Measurements from ENCODE around the gene NEXN. TPM values are rescaled to one million over a fixed set of nuclear protein-coding genes. Genes with fewer than 3 reads are reported as not detected.

The NEXN gene
- polyA plus RNA-seq, 4 donors = 4.0 to 11.8 (median 6.8) TPM

GRCh38 chr1:77888781-77889642 lies 588 bp downstream of the NEXN start:
- Histone ChIP-seq H3K27ac (ENCODE audit: low read depth in 1 of 3, low read length in 2 of 3) (peak overlapping the region in 2 of 3 donors; percentile 61 to 90), H3K4me1 (ENCODE audit: control insufficient read depth in 3 of 3, insufficient read depth in 2 of 3, low read depth in 1 of 3, low read length in 2 of 3) (peaks cover 0 to 5% (median 2%) of the 10 kb centered on the region in 3 donors), H3K4me3 (ENCODE audit: low read depth in 1 of 3, low read length in 3 of 3) (peak overlapping the region; percentile 52 to 65 (median 62)), H3K27me3 (ENCODE audit: control insufficient read depth in 3 of 3, insufficient read depth in 3 of 3, low read length in 3 of 3) (no peaks in the 10 kb centered on the region), H3K36me3 (ENCODE audit: control insufficient read depth in 3 of 3, insufficient read depth in 2 of 3, low read depth in 1 of 3, low read length in 3 of 3) (no peaks in the 10 kb centered on the region), H3K9me3 (ENCODE audit: control insufficient read depth in 2 of 2, insufficient read depth in 1 of 2, low read depth in 1 of 2, low read length in 1 of 2) (peaks cover 0 to 2% of the 10 kb centered on the region in 2 donors)
- FAIRE-seq = no peak
- WGBS, 3 donors = 2% methylated on average over 40 to 46 of the region's 46 CpGs
- peak; percentile 6 to 67 for DNase-seq

GRCh38 chr1:77889671-77890070 lies 1.2 kb downstream of the NEXN start:
- DNase-seq = no peak
- peak; percentile 44 for FAIRE-seq
- H3K27ac ChIP-seq (ENCODE audit: low read depth in 1 of 3, low read length in 2 of 3) = peak overlapping the region in 1 of 3 donors; percentile 90
- H3K4me3 ChIP-seq (ENCODE audit: low read depth in 1 of 3, low read length in 3 of 3) = peak overlapping the region in 2 of 3 donors; percentile 62 to 65
- no peaks in the 10 kb centered on the region for H3K36me3 ChIP-seq (ENCODE audit: control insufficient read depth in 3 of 3, insufficient read depth in 2 of 3, low read depth in 1 of 3, low read length in 3 of 3)
- peaks cover 0 to 5% (median 2%) of the 10 kb centered on the region in 3 donors for H3K4me1 ChIP-seq (ENCODE audit: control insufficient read depth in 3 of 3, insufficient read depth in 2 of 3, low read depth in 1 of 3, low read length in 2 of 3)
- H3K27me3 ChIP-seq (ENCODE audit: control insufficient read depth in 3 of 3, insufficient read depth in 3 of 3, low read length in 3 of 3) = no peaks in the 10 kb centered on the region
- WGBS, 3 donors = 57 to 67% (median 65%) methylated on average over 7 of the region's 7 CpGs
- H3K9me3 ChIP-seq (ENCODE audit: control insufficient read depth in 2 of 2, insufficient read depth in 1 of 2, low read depth in 1 of 2, low read length in 1 of 2) = peaks cover 0 to 2% of the 10 kb centered on the region in 2 donors

DNA sequence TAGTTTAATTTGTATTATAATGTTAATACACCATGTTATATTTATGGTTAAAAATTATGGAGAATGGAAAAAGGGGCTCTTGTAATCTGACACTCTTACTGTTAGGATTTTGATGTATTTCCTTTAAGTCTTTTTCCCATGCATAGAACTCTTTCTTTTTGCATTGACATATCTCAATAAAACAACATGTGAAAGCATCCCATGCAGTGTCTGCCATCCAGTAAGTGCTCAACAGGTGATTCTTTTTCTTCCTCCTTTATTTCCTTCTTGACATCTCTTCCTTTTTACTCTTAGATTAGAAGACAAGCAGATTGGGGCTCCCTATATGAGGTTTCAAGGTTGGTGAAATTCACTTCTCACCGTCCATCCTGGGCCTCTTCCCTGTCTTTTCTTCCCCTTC lies 2.8 kb downstream of the NEXN start:
- 86 to 100% (median 100%) methylated on average over 1 of the region's 1 CpG for WGBS, 3 donors

DNA sequence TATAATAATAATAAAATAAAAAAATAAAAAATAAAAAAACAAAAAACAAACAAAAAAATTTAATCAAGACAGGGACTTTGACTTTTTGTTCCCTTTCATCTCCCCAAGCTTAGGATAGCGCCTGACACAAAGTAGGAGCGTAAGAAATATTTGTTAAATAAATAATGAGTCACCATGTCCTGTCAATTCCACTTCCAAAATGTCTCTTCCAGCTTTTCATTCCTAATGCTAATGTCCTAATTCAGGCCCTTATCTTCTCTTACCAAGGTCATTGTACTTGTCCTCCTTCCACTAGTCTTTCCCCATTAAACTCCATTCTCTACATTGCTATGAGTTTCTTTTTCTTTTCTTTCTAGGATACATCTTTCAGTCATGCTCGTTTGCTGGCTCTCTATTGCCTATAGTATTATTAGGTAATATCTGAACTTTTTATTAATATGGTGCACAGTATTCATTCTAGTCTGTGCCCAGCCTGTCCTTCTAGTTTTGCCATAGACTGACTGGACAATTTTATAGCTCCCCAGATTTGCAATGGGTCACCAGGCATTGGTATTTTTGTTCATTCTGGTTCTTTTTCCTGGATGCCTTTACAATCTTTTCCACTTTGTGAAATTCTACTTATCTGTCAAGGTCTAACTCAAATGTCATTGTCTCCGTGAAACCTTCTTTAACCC lies 11.4 kb downstream of the NEXN start:
- H3K4me1 ChIP-seq (ENCODE audit: control insufficient read depth in 3 of 3, insufficient read depth in 2 of 3, low read depth in 1 of 3, low read length in 2 of 3) = no peaks in the 10 kb centered on the region
- H3K27ac ChIP-seq (ENCODE audit: low read depth in 1 of 3, low read length in 2 of 3) = no peak overlapping the region
- H3K27me3 ChIP-seq (ENCODE audit: control insufficient read depth in 3 of 3, insufficient read depth in 3 of 3, low read length in 3 of 3) = no peaks in the 10 kb centered on the region
- WGBS, 3 donors = 71 to 81% (median 77%) methylated on average over 4 of the region's 4 CpGs
- no peak overlapping the region for H3K4me3 ChIP-seq (ENCODE audit: low read depth in 1 of 3, low read length in 3 of 3)
- no peaks in the 10 kb centered on the region for H3K9me3 ChIP-seq (ENCODE audit: control insufficient read depth in 2 of 2, insufficient read depth in 1 of 2, low read depth in 1 of 2, low read length in 1 of 2)
- DNase-seq (no peak), FAIRE-seq (no peak)
- no peaks in the 10 kb centered on the region for H3K36me3 ChIP-seq (ENCODE audit: control insufficient read depth in 3 of 3, insufficient read depth in 2 of 3, low read depth in 1 of 3, low read length in 3 of 3)

More for the DNA sequence above, 2.8 kb downstream of the NEXN start:
- no peak for FAIRE-seq
- no peaks in the 10 kb centered on the region for H3K36me3 ChIP-seq (ENCODE audit: control insufficient read depth in 3 of 3, insufficient read depth in 2 of 3, low read depth in 1 of 3, low read length in 3 of 3)
- H3K4me1 ChIP-seq (ENCODE audit: control insufficient read depth in 3 of 3, insufficient read depth in 2 of 3, low read depth in 1 of 3, low read length in 2 of 3) = peaks cover 0 to 5% (median 2%) of the 10 kb centered on the region in 3 donors
- H3K27me3 ChIP-seq (ENCODE audit: control insufficient read depth in 3 of 3, insufficient read depth in 3 of 3, low read length in 3 of 3) = no peaks in the 10 kb centered on the region
- no peak overlapping the region for H3K4me3 ChIP-seq (ENCODE audit: low read depth in 1 of 3, low read length in 3 of 3)
- no peak overlapping the region for H3K27ac ChIP-seq (ENCODE audit: low read depth in 1 of 3, low read length in 2 of 3)
- no peak for DNase-seq
- peaks cover 0 to 2% of the 10 kb centered on the region in 2 donors for H3K9me3 ChIP-seq (ENCODE audit: control insufficient read depth in 2 of 2, insufficient read depth in 1 of 2, low read depth in 1 of 2, low read length in 1 of 2)

GRCh38 chr1:77900687-77901293 lies 12.4 kb downstream of the NEXN start:
- Histone ChIP-seq H3K36me3 (ENCODE audit: control insufficient read depth in 3 of 3, insufficient read depth in 2 of 3, low read depth in 1 of 3, low read length in 3 of 3) (no peaks in the 10 kb centered on the region), H3K27me3 (ENCODE audit: control insufficient read depth in 3 of 3, insufficient read depth in 3 of 3, low read length in 3 of 3) (no peaks in the 10 kb centered on the region), H3K4me3 (ENCODE audit: low read depth in 1 of 3, low read length in 3 of 3) (no peak overlapping the region), H3K27ac (ENCODE audit: low read depth in 1 of 3, low read length in 2 of 3) (no peak overlapping the region), H3K9me3 (ENCODE audit: control insufficient read depth in 2 of 2, insufficient read depth in 1 of 2, low read depth in 1 of 2, low read length in 1 of 2) (no peaks in the 10 kb centered on the region), H3K4me1 (ENCODE audit: control insufficient read depth in 3 of 3, insufficient read depth in 2 of 3, low read depth in 1 of 3, low read length in 2 of 3) (no peaks in the 10 kb centered on the region)
- 8 to 24% (median 21%) methylated on average over 4 of the region's 4 CpGs for WGBS, 3 donors
- DNase-seq (peak; percentile 47 to 61), FAIRE-seq (no peak)

DNA sequence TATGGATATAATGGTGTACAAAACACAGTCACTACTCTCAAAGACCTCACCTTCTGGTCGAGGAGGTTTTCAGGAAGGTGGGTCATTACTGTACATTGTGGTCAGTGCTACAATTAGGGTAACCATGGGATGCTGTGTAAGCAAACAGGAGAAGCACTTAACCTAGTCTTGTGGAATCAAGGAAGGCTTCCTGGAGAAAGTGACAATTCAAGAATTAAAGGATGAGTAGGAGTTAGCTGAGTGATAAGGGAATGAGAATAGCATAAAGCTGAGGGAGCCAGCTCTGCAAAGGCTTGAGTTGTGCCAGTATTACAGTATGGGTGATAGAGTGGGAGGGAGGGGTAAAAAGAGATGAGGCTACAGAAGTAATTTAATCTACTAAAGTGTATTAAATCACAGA lies 17.2 kb downstream of the NEXN start:
- Histone ChIP-seq H3K4me1 (ENCODE audit: control insufficient read depth in 3 of 3, insufficient read depth in 2 of 3, low read depth in 1 of 3, low read length in 2 of 3) (no peaks in the 10 kb centered on the region), H3K27ac (ENCODE audit: low read depth in 1 of 3, low read length in 2 of 3) (no peak overlapping the region), H3K9me3 (ENCODE audit: control insufficient read depth in 2 of 2, insufficient read depth in 1 of 2, low read depth in 1 of 2, low read length in 1 of 2) (no peaks in the 10 kb centered on the region), H3K4me3 (ENCODE audit: low read depth in 1 of 3, low read length in 3 of 3) (no peak overlapping the region), H3K27me3 (ENCODE audit: control insufficient read depth in 3 of 3, insufficient read depth in 3 of 3, low read length in 3 of 3) (no peaks in the 10 kb centered on the region), H3K36me3 (ENCODE audit: control insufficient read depth in 3 of 3, insufficient read depth in 2 of 3, low read depth in 1 of 3, low read length in 3 of 3) (no peaks in the 10 kb centered on the region)
- WGBS, 3 donors = 64 to 74% (median 65%) methylated on average over 1 of the region's 1 CpG
- FAIRE-seq (no peak), DNase-seq (no peak)

- Histone ChIP-seq H3K27me3 (ENCODE audit: control insufficient read depth in 3 of 3, insufficient read depth in 3 of 3, low read length in 3 of 3) (no peaks in the 10 kb centered on the region), H3K27ac (ENCODE audit: low read depth in 1 of 3, low read length in 2 of 3) (no peak overlapping the region), H3K4me3 (ENCODE audit: low read depth in 1 of 3, low read length in 3 of 3) (no peak overlapping the region), H3K4me1 (ENCODE audit: control insufficient read depth in 3 of 3, insufficient read depth in 2 of 3, low read depth in 1 of 3, low read length in 2 of 3) (no peaks in the 10 kb centered on the region), H3K36me3 (ENCODE audit: control insufficient read depth in 3 of 3, insufficient read depth in 2 of 3, low read depth in 1 of 3, low read length in 3 of 3) (no peaks in the 10 kb centered on the region), H3K9me3 (ENCODE audit: control insufficient read depth in 2 of 2, insufficient read depth in 1 of 2, low read depth in 1 of 2, low read length in 1 of 2) (no peaks in the 10 kb centered on the region)
- DNase-seq (no peak), FAIRE-seq (no peak)
- WGBS, 3 donors = 84 to 94% (median 89%) methylated on average over 2 of the region's 2 CpGs
Measured at GRCh38 chr1:77906019-77906545, 17.7 kb downstream of the NEXN start.

DNA sequence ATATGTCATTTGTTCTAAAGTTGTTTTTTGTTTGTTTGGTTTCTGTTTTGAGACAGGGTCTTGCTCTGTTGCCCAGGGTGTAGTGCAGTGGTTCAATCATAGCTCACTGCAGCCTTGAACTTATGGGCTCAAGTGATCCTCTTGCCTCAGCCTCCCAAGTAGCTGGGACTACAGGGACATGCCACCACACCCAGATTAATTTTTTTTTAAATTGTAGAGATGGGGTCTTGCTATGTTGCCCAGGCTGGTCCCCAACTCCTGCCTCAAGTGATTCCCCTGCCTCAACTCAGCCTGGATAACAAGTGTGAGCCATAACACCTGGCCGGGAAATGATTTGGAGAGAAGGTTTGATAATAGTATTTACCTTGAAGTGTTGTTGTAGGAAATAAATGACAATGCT lies 18.2 kb downstream of the NEXN start:
- H3K4me1 ChIP-seq (ENCODE audit: control insufficient read depth in 3 of 3, insufficient read depth in 2 of 3, low read depth in 1 of 3, low read length in 2 of 3) = no peaks in the 10 kb centered on the region
- no peak overlapping the region for H3K4me3 ChIP-seq (ENCODE audit: low read depth in 1 of 3, low read length in 3 of 3)
- FAIRE-seq = no peak
- DNase-seq = no peak
- WGBS, 3 donors = 60 to 80% (median 65%) methylated on average over 1 of the region's 1 CpG
- H3K9me3 ChIP-seq (ENCODE audit: control insufficient read depth in 2 of 2, insufficient read depth in 1 of 2, low read depth in 1 of 2, low read length in 1 of 2) = no peaks in the 10 kb centered on the region
- H3K36me3 ChIP-seq (ENCODE audit: control insufficient read depth in 3 of 3, insufficient read depth in 2 of 3, low read depth in 1 of 3, low read length in 3 of 3) = no peaks in the 10 kb centered on the region
- no peak overlapping the region for H3K27ac ChIP-seq (ENCODE audit: low read depth in 1 of 3, low read length in 2 of 3)
- H3K27me3 ChIP-seq (ENCODE audit: control insufficient read depth in 3 of 3, insufficient read depth in 3 of 3, low read length in 3 of 3) = no peaks in the 10 kb centered on the region

Measured in small intestine (tissue), 7 donors.